SK-N-SH treated with all-trans-retinoic acid at 6 μM for 48 hours (cell line): ENCODE measurements around the gene NPAS2.

Experiments used
- ATAC-seq: fragments of 200-7000 bp; cut with Tn5 transposase; 3 replicates; pipeline ENCODE4 v1.9.1; 2020; ENCODE audit warnings: mild to moderate bottlenecking, moderate library complexity
- ARNTL ChIP-seq: fragments of 450-650 bp; formaldehyde crosslinking; IDR thresholded peaks from 2 replicates; pipeline ENCODE4 v1.5.0; 2020; ENCODE audit warnings: low read depth, mild to moderate bottlenecking, moderate library complexity, borderline replicate concordance
- BACH2 ChIP-seq: fragments of 250-450 bp; sonication (Bioruptor Pico); IDR thresholded peaks from 2 replicates; pipeline ENCODE4 v1.9.0; 2021; ENCODE audit warnings: mild to moderate bottlenecking, borderline replicate concordance
- CREB5 ChIP-seq: fragments of 250-450 bp; sonication (Bioruptor Pico); IDR thresholded peaks from 2 replicates; pipeline ENCODE4 v1.5.1; 2020; ENCODE audit warnings: low read depth, mild to moderate bottlenecking, moderate library complexity
- CSDC2 ChIP-seq: fragments of 250-450 bp; sonication (Bioruptor Pico); IDR thresholded peaks from 2 replicates; pipeline ENCODE4 v1.5.0; 2020; ENCODE audit warnings: mild to moderate bottlenecking, moderate library complexity
- ESRRG ChIP-seq: fragments of 250-450 bp; sonication (Bioruptor Pico); IDR thresholded peaks from 2 replicates; pipeline ENCODE4 v1.6.1; 2021; ENCODE audit warnings: mild to moderate bottlenecking
- GLIS3 ChIP-seq: fragments of 250-450 bp; sonication (Bioruptor Pico); IDR thresholded peaks from 2 replicates; pipeline ENCODE4 v1.5.0; 2020; ENCODE audit warnings: mild to moderate bottlenecking, moderate library complexity
- ISL1 ChIP-seq: fragments of 250-450 bp; sonication (Bioruptor Pico); IDR thresholded peaks from 2 replicates; pipeline ENCODE4 v2.1.2; 2022; ENCODE audit warnings: mild to moderate bottlenecking, moderate library complexity
- PATZ1 ChIP-seq: fragments of 250-450 bp; sonication (Bioruptor Pico); IDR thresholded peaks from 2 replicates; pipeline ENCODE4 v1.8.0; 2020; ENCODE audit warnings: mild to moderate bottlenecking, moderate library complexity, borderline replicate concordance
- POU6F1 ChIP-seq: fragments of 250-450 bp; sonication (Bioruptor Pico); IDR thresholded peaks from 2 replicates; pipeline ENCODE4 v1.8.0; 2021; ENCODE audit warnings: low read depth, mild to moderate bottlenecking, moderate library complexity, borderline replicate concordance
- PPARA ChIP-seq: fragments of 250-450 bp; sonication (Bioruptor Pico); IDR thresholded peaks from 2 replicates; pipeline ENCODE4 v1.5.0; 2020; ENCODE audit warnings: mild to moderate bottlenecking, borderline replicate concordance
- RARB ChIP-seq: fragments of 250-450 bp; sonication (Bioruptor Pico); IDR thresholded peaks from 2 replicates; pipeline ENCODE4 v1.8.0; 2021; ENCODE audit warnings: mild to moderate bottlenecking, moderate library complexity
- SNAI2 ChIP-seq: fragments of 250-450 bp; sonication (Bioruptor Pico); IDR thresholded peaks from 2 replicates; pipeline ENCODE4 v1.5.0; 2020; ENCODE audit warnings: mild to moderate bottlenecking, moderate library complexity
- TCF4 ChIP-seq: fragments of 250-450 bp; sonication (Bioruptor Pico); IDR thresholded peaks from 2 replicates; pipeline ENCODE4 v1.8.0; 2021; ENCODE audit warnings: mild to moderate bottlenecking, moderate library complexity, borderline replicate concordance
- TOX ChIP-seq: fragments of 250-450 bp; sonication (Bioruptor Pico); IDR thresholded peaks from 2 replicates; pipeline ENCODE4 v1.8.0; 2021; ENCODE audit warnings: mild to moderate bottlenecking, moderate library complexity, borderline replicate concordance
- ZC3H10 ChIP-seq: fragments of 250-450 bp; sonication (Bioruptor Pico); IDR thresholded peaks from 2 replicates; pipeline ENCODE4 v1.5.1; 2021; ENCODE audit warnings: mild to moderate bottlenecking, moderate library complexity
- ZFP3 ChIP-seq: fragments of 250-450 bp; sonication (Bioruptor Pico); IDR thresholded peaks from 2 replicates; pipeline ENCODE4 v1.5.0; 2020; ENCODE audit warnings: mild to moderate bottlenecking, moderate library complexity
- ZFP30 ChIP-seq: fragments of 450-650 bp; formaldehyde crosslinking; IDR thresholded peaks from 2 replicates; pipeline ENCODE4 v1.5.0; 2022; ENCODE audit warnings: mild to moderate bottlenecking, moderate library complexity
- ZNF565 ChIP-seq: fragments of 450-650 bp; formaldehyde crosslinking; conservative IDR thresholded peaks from 2 replicates; pipeline ENCODE4 v1.5.0; 2020; ENCODE audit warnings: low read depth, mild to moderate bottlenecking, moderate library complexity
- ZNF70 ChIP-seq: fragments of 450-650 bp; formaldehyde crosslinking; IDR thresholded peaks from 2 replicates; pipeline ENCODE4 v1.5.0; 2020; ENCODE audit warnings: mild to moderate bottlenecking, moderate library complexity
- ZNF8 ChIP-seq: fragments of 450-650 bp; formaldehyde crosslinking; IDR thresholded peaks from 2 replicates; pipeline ENCODE4 v1.5.0; 2020; ENCODE audit warnings: mild to moderate bottlenecking, moderate library complexity

NPAS2 gene

GRCh38 chr2:100835006-100835659 lies 15.2 kb downstream of the NPAS2 start:
- ATAC-seq, result no peak
- TF ChIP-seq ARNTL (CRISPR knock-in tag) (no peak), PPARA (no peak), RARB (CRISPR knock-in tag) (no peak), POU6F1 (CRISPR knock-in tag) (no peak), ZNF8 (CRISPR knock-in tag) (no peak), ZFP30 (CRISPR knock-in tag) (no peak)
- TF ChIP-seq, all 23 proteins: peak for 0

- TF ChIP-seq ZFP3 (CRISPR knock-in tag) (no peak), RARB (CRISPR knock-in tag) (no peak), PPARA (no peak), ZNF565 (CRISPR knock-in tag) (no peak), ARNTL (CRISPR knock-in tag) (no peak), PATZ1 (no peak), BACH2 (CRISPR knock-in tag) (no peak), TCF4 (CRISPR knock-in tag) (no peak), ZNF8 (CRISPR knock-in tag) (no peak), TOX (no peak), ZC3H10 (CRISPR knock-in tag) (no peak), ESRRG (no peak), CREB5 (CRISPR knock-in tag) (no peak)
- TF ChIP-seq, all 23 proteins: peak for 0
- no peak for ATAC-seq
These were observed 20.6 kb downstream of the NPAS2 start for GRCh38 chr2:100840519-100840918.

GRCh38 chr2:100842241-100842922 lies 22.4 kb downstream of the NPAS2 start:
- no peak for ATAC-seq

More at GRCh38 chr2:100842241-100842922, 22.4 kb downstream of the NPAS2 start:
- no peak for TF ChIP-seq SNAI2 (CRISPR knock-in tag)
- no peak for TF ChIP-seq CREB5 (CRISPR knock-in tag)
- TF ChIP-seq ZNF8 (CRISPR knock-in tag), result no peak
- TF ChIP-seq GLIS3, result no peak
- no peak for TF ChIP-seq CSDC2
- no peak for TF ChIP-seq TCF4 (CRISPR knock-in tag)
- TF ChIP-seq ZNF70, result no peak
- no peak for TF ChIP-seq PPARA
- no peak for TF ChIP-seq BACH2 (CRISPR knock-in tag)
- TF ChIP-seq ZC3H10 (CRISPR knock-in tag), result no peak
- no peak for TF ChIP-seq ARNTL (CRISPR knock-in tag)
- no peak for TF ChIP-seq POU6F1 (CRISPR knock-in tag)
- no peak for TF ChIP-seq PATZ1
- no peak for TF ChIP-seq ISL1 (CRISPR knock-in tag)
- TF ChIP-seq, all 23 proteins: peak for 0
